Activated CD4-positive, alpha-beta T cell treated with anti-CD3 and anti-CD28 coated beads for 36 hours (primary cell): ENCODE data around the gene KIRREL1. TPM values are rescaled to one million over a fixed set of nuclear protein-coding genes. Genes with fewer than 3 reads are reported as not detected.

ENCODE experiments used
- ATAC-seq: fragments of 200-7000 bp; cut with Tn5 transposase; one replicate; pipeline ENCODE4 v1.10.0; 2021; ENCODE audit warnings: mild to moderate bottlenecking, moderate library complexity
- CTCF ChIA-PET: fragments of 350-600 bp; sonication (Branson Sonifier 250); formaldehyde crosslinking; loops from one replicate; lab custom pipeline; 2021; ENCODE audit warnings: antibody characterized with exemption; lab: Charles Lee
- POLR2A ChIA-PET: fragments of 350-600 bp; sonication (Branson Sonifier 250); formaldehyde crosslinking; loops from one replicate; lab custom pipeline; 2021; ENCODE audit warnings: antibody characterized with exemption, inconsistent platforms; lab: Charles Lee
- DNase-seq: peaks from one replicate; pipeline ENCODE4 v3.0.0-alpha.2; 2020
- H3K27ac Mint-ChIP-seq: one replicate; pipeline ENCODE4 v1.8.0; 2021; ENCODE audit warnings: mixed read lengths
- H3K27me3 Mint-ChIP-seq: one replicate; pipeline ENCODE4 v1.8.0; 2021; ENCODE audit warnings: mixed read lengths
- H3K36me3 Mint-ChIP-seq: one replicate; pipeline ENCODE4 v1.8.0; 2021; ENCODE audit warnings: low read depth, mixed read lengths
- H3K4me1 Mint-ChIP-seq: one replicate; pipeline ENCODE4 v1.8.0; 2021; ENCODE audit warnings: mixed read lengths
- H3K4me3 Mint-ChIP-seq: one replicate; pipeline ENCODE4 v1.8.0; 2021; ENCODE audit warnings: mild to moderate bottlenecking, moderate library complexity, mixed read lengths
- H3K9me3 Mint-ChIP-seq: one replicate; pipeline ENCODE4 v1.8.0; 2021; ENCODE audit warnings: low read depth, mixed read lengths
- intact Hi-C, 2 experiments: fragments of 100-400 bp; cut with DNase I in 1 of 2; cut with micrococcal nuclease in 1 of 2; formaldehyde crosslinking; loops; one replicate each; pipeline versions ENCODE4 v1.14.2 to v1.15.1; 2022 to 2024; cut with DNase I, micrococcal nuclease
- total RNA-seq, 2 experiments: library from RNA; stranded (reverse); gene quantifications; one replicate each; pipeline ENCODE4 v1.2.3, GENCODE V29; 2021

The KIRREL1 gene
- total RNA-seq, 2 experiments from 2014 or later: 0.21 to 0.25 TPM

DNA sequence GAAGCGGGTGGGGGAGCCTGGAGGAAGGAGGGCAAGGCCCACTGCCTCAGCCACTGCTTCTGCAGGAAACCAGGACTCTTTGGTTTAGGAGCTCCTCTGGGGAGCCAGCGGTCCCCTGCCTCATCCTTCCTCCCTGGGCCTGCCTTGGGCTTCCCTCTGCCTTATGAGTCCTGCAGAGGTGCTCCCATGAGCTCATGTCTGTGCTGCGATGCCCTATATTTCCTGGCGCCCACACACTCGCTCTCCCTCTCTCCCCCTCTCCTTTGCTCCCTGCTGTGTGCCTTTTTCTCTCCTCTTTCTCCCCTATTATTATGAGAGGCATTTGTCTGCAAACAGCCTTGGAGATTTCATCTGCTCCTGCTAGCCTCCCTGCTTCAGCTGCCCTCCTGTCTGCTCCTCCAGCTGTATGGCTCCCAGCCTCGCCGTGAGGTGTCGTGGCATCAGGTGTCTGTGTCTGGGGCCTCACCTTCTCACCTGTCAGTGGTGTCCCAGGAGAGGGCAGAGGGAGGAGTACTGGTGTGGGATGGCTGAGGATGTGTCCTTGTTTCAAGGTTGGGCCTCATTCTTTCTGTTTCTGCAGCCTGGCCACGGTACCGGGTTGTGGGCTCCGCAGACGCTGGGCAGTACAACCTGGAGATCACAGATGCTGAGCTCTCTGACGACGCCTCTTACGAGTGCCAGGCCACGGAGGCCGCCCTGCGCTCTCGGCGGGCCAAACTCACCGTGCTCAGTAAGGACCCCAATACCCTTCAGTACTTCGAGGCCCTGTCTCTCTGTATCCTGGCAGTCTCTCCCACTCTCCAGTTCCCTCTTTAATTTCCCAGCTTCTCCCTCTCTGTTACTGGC is 84.2 kb downstream of the KIRREL1 start:
- DNase-seq (no peak), ATAC-seq (no peak)
- Mint-ChIP-seq H3K4me1 (no peaks in the 10 kb centered on the region), H3K4me3 (no peak overlapping the region), H3K27ac (no peak overlapping the region), H3K27me3 (no peaks in the 10 kb centered on the region), H3K36me3 (no peaks in the 10 kb centered on the region), H3K9me3 (no peaks in the 10 kb centered on the region)
- intact Hi-C loops: no loop called here
- POLR2A ChIA-PET: no interaction called here
- CTCF ChIA-PET: no interaction called here

DNA sequence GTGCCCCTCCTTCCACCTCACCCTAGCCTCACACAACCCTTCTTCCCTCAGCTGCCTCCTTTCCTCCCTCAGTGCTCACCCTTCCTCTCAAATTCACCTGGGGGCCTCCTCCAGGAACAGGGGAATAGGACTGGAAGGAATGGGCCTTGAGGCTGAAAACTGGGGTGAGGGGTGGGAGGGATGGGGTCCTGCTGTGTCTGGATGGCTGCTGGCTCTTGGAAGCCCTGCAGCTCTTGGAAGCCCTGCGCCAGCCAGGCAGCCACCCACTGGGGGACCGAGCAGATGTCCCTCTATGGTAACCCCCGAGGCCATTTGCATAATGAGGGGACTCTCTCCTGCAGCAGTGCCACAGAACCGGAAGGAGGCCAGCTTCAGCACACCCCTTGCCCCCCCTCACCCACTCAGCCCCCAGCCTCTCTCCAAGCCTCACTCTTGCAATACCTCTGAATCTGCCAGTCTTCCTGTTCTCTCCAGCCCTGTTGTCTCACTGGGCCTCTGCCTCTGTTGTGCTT is 85.2 kb downstream of the KIRREL1 start:
- intact Hi-C loops: no loop called here
- POLR2A ChIA-PET: no interaction called here
- no peaks in the 10 kb centered on the region for H3K4me1 Mint-ChIP-seq
- CTCF ChIA-PET: no interaction called here
- ATAC-seq (no peak), DNase-seq (no peak)
- H3K4me3 Mint-ChIP-seq: no peak overlapping the region
- no peak overlapping the region for H3K27ac Mint-ChIP-seq
- no peaks in the 10 kb centered on the region for H3K9me3 Mint-ChIP-seq
- H3K27me3 Mint-ChIP-seq: no peaks in the 10 kb centered on the region
- no peaks in the 10 kb centered on the region for H3K36me3 Mint-ChIP-seq

DNA sequence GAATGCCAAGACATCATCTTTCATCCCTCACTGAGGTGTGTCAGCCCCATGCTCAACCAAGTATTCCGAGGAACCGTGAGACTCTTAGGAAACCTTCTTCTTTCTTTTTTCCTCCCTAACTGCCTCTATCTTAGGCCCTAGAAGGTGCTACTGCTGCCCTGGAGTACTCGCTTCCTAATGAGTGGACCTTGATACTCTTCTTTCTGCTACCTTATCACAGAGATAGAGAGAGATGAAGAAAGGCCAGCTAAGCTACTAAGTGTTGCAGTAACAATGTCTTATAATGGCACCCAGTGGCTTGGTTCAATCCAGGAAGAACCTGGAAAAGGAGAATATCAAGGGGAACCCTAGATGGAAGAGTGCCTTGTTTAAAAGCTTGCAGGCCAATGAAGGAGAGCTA is 86.6 kb downstream of the KIRREL1 start:
- H3K9me3 Mint-ChIP-seq: no peaks in the 10 kb centered on the region
- intact Hi-C loops: no loop called here
- CTCF ChIA-PET: interaction anchor here (1.0 kb wide), 1 partner anchor 88 kb away, joined by 3 read pairs; no protein-coding TSS in a partner anchor
- no peaks in the 10 kb centered on the region for H3K36me3 Mint-ChIP-seq
- DNase-seq (no peak), ATAC-seq (no peak)
- no peaks in the 10 kb centered on the region for H3K4me1 Mint-ChIP-seq
- H3K27me3 Mint-ChIP-seq: no peaks in the 10 kb centered on the region
- H3K4me3 Mint-ChIP-seq: no peak overlapping the region
- POLR2A ChIA-PET: no interaction called here
- H3K27ac Mint-ChIP-seq: no peak overlapping the region

DNA sequence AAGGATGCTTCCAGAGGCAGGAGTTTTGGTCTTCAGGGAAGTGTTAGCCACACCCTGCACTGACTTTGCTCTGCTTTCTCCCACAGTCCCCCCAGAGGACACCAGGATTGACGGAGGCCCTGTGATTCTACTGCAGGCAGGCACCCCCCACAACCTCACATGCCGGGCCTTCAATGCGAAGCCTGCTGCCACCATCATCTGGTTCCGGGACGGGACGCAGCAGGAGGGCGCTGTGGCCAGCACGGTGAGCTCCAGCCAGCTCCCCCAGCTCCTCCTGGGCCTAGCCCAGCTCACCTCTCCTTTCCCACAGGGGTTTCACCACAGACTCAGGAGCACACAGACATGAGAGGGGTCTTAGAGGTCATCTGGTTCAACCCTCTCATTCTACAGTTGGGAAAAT is 90.9 kb downstream of the KIRREL1 start:
- Mint-ChIP-seq H3K27me3 (no peaks in the 10 kb centered on the region), H3K9me3 (no peaks in the 10 kb centered on the region), H3K4me3 (no peak overlapping the region), H3K4me1 (no peaks in the 10 kb centered on the region), H3K36me3 (no peaks in the 10 kb centered on the region), H3K27ac (no peak overlapping the region)
- DNase-seq: no peak
- CTCF ChIA-PET: no interaction called here
- no peak for ATAC-seq
- intact Hi-C loops: no loop called here
- POLR2A ChIA-PET: no interaction called here

DNA sequence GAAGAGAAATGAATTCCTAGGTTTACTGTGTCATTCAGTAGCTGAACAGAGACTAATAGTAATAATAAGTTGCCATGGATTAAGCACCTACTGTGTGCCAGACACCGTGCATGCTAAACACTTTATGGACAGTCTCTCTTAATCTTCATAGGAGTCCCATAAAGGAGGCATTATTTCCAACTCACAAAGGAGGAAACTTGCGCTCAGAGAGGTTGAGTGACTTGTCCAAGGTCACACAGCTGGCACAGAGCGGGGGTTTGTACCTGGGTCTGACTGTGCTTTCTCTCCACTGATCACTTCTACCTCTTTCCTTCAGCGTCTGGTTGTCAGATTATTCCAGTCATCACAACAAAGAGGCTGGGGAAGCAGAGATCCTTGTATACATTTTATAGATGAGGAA is 91.3 kb downstream of the KIRREL1 start:
- Mint-ChIP-seq H3K27me3 (no peaks in the 10 kb centered on the region), H3K9me3 (no peaks in the 10 kb centered on the region), H3K36me3 (no peaks in the 10 kb centered on the region), H3K4me1 (no peaks in the 10 kb centered on the region), H3K27ac (no peak overlapping the region), H3K4me3 (no peak overlapping the region)
- CTCF ChIA-PET: no interaction called here
- intact Hi-C loops: no loop called here
- ATAC-seq: no peak
- POLR2A ChIA-PET: no interaction called here
- DNase-seq: no peak

DNA sequence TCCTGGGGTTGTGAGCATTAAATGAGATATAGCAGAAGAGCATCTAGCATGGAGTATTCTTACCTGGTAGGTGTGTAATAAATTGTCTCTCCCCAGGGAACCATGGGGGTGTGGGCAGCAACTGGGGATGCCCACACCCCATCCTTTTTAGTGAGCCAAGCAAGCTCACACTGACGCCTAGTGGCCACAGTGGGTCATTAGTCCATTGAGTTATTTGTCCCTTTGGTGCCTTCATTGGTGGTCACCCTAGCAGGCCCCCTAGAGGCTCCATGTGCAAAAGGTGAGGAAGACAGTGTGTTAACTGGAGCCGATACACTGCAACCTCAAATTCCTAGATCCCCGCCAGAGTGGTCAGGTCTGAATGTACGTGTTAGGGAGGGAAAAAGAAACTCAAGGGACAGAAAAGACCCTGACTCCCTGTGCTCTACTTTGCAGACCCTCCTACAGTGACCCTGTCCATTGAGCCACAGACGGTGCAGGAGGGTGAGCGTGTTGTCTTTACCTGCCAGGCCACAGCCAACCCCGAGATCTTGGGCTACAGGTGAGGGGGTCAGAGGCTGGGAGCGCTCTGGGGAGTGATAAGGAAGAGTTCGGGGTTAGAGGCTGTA is 94.0 kb downstream of the KIRREL1 start:
- ChIA-PET CTCF (interaction anchor here (0.6 kb wide), 2 partner anchors 95 to 1213 kb away, joined by 3 read pairs; no protein-coding TSS in a partner anchor), POLR2A (no interaction called here)
- Mint-ChIP-seq H3K4me3 (no peak overlapping the region), H3K36me3 (no peaks in the 10 kb centered on the region), H3K9me3 (no peaks in the 10 kb centered on the region), H3K4me1 (no peaks in the 10 kb centered on the region), H3K27me3 (no peaks in the 10 kb centered on the region), H3K27ac (no peak overlapping the region)
- intact Hi-C loops: loop anchor here in 1 of 2 experiments (1.0 kb wide), 2 partner anchors 95 to 124 kb away; no protein-coding TSS in a partner anchor
- DNase-seq (peak; percentile 55), ATAC-seq (peak; percentile 61)

DNA sequence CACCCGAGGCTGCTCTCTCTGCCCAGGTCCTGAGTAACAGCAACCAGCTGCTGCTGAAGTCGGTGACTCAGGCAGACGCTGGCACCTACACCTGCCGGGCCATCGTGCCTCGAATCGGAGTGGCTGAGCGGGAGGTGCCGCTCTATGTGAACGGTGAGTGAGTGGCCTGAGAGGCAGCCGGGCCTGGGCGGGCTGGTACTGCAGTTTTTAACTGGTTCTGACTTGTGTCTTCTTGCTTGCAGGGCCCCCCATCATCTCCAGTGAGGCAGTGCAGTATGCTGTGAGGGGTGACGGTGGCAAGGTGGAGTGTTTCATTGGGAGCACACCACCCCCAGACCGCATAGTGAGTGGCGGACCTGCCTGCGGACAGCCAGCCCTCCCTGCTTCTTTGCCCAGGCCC is 96.0 kb downstream of the KIRREL1 start:
- no peak for ATAC-seq
- H3K27me3 Mint-ChIP-seq: no peaks in the 10 kb centered on the region
- no peak overlapping the region for H3K4me3 Mint-ChIP-seq
- intact Hi-C loops: no loop called here
- H3K36me3 Mint-ChIP-seq: no peaks in the 10 kb centered on the region
- ChIA-PET CTCF (interaction anchor here (0.5 kb wide), 1 partner anchor 13 kb away, joined by 3 read pairs; no protein-coding TSS in a partner anchor), POLR2A (no interaction called here)
- no peak overlapping the region for H3K27ac Mint-ChIP-seq
- H3K4me1 Mint-ChIP-seq: no peaks in the 10 kb centered on the region
- no peaks in the 10 kb centered on the region for H3K9me3 Mint-ChIP-seq
- no peak for DNase-seq

DNA sequence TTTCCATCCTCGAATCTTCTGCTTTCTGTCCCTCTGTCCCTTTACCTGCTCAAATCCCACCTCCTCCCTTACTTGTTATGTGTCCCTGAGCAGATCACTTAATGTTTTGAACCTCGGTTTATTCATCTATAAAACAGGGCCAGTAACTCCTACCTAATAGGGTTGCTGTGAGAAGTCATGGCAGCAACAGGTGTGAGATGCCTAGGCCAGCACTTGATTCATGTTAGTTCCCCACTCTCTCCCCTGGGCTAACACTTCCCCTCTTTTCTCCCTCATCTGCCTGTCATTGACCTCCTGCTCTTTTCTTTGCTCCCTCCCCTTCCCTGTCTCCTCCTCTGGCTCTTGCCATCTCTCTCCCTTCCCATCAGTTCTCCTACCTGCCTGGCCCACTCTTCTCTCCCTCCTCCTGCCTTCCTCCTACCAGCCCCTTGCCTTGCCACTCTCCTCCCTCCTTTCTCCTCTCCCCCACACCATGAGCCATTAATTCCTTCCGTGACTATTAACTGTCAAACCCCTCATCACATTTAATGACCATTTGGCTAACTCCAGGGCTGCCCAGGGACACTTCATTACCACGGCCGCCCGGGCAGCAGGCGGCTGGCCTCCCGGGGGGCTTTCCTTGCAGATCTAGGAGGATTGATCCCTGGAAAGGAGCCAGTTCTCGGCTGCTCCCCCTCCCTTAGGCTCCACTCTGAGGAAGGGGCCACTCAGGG is 96.6 kb downstream of the KIRREL1 start:
- DNase-seq: no peak
- no peak for ATAC-seq
- H3K27me3 Mint-ChIP-seq: no peaks in the 10 kb centered on the region
- H3K36me3 Mint-ChIP-seq: no peaks in the 10 kb centered on the region
- ChIA-PET CTCF (no interaction called here), POLR2A (no interaction called here)
- H3K4me3 Mint-ChIP-seq: no peak overlapping the region
- H3K4me1 Mint-ChIP-seq: no peaks in the 10 kb centered on the region
- no peak overlapping the region for H3K27ac Mint-ChIP-seq
- no peaks in the 10 kb centered on the region for H3K9me3 Mint-ChIP-seq
- intact Hi-C loops: no loop called here

DNA sequence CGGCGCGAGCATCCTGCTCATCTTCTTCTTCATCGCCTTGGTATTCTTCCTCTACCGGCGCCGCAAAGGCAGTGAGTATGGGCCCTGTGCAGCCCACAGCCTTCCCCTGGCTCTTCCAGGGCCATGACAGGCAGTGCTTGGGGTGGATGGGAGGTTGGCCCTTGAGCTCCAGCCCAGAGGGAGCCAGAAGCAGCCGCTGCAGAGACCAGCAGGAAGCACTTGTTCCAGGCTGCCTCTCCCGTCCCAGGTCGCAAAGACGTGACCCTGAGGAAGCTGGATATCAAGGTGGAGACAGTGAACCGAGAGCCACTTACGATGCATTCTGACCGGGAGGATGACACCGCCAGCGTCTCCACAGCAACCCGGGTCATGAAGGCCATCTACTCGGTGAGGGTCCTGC is 99.9 kb downstream of the KIRREL1 start:
- CTCF ChIA-PET: interaction anchor here (1.2 to 8.0 kb wide), 2 partner anchors 27 to 130 kb away, joined by 7 to 112 read pairs; no protein-coding TSS in a partner anchor
- intact Hi-C loops: no loop called here
- DNase-seq (no peak), ATAC-seq (no peak)
- no peaks in the 10 kb centered on the region for H3K27me3 Mint-ChIP-seq
- H3K4me1 Mint-ChIP-seq: no peaks in the 10 kb centered on the region
- H3K9me3 Mint-ChIP-seq: no peaks in the 10 kb centered on the region
- POLR2A ChIA-PET: no interaction called here
- H3K27ac Mint-ChIP-seq: no peak overlapping the region
- no peaks in the 10 kb centered on the region for H3K36me3 Mint-ChIP-seq
- no peak overlapping the region for H3K4me3 Mint-ChIP-seq

DNA sequence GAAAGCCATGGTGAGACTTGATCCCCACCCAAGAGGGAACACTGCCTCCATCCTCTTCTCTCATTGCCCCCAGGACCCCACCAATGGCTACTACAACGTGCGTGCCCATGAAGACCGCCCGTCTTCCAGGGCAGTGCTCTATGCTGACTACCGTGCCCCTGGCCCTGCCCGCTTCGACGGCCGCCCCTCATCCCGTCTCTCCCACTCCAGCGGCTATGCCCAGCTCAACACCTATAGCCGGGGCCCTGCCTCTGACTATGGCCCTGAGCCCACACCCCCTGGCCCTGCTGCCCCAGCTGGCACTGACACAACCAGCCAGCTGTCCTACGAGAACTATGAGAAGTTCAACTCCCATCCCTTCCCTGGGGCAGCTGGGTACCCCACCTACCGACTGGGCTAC is 101.1 kb downstream of the KIRREL1 start:
- intact Hi-C loops: no loop called here
- no peaks in the 10 kb centered on the region for H3K27me3 Mint-ChIP-seq
- no peak for DNase-seq
- H3K27ac Mint-ChIP-seq: no peak overlapping the region
- ChIA-PET POLR2A (no interaction called here), CTCF (interaction anchor here (0.5 to 8.0 kb wide), 4 partner anchors 26 to 1068 kb away, joined by 3 to 112 read pairs (median 3); no protein-coding TSS in a partner anchor)
- no peaks in the 10 kb centered on the region for H3K36me3 Mint-ChIP-seq
- no peaks in the 10 kb centered on the region for H3K4me1 Mint-ChIP-seq
- H3K9me3 Mint-ChIP-seq: no peaks in the 10 kb centered on the region
- no peak overlapping the region for H3K4me3 Mint-ChIP-seq
- no peak for ATAC-seq

DNA sequence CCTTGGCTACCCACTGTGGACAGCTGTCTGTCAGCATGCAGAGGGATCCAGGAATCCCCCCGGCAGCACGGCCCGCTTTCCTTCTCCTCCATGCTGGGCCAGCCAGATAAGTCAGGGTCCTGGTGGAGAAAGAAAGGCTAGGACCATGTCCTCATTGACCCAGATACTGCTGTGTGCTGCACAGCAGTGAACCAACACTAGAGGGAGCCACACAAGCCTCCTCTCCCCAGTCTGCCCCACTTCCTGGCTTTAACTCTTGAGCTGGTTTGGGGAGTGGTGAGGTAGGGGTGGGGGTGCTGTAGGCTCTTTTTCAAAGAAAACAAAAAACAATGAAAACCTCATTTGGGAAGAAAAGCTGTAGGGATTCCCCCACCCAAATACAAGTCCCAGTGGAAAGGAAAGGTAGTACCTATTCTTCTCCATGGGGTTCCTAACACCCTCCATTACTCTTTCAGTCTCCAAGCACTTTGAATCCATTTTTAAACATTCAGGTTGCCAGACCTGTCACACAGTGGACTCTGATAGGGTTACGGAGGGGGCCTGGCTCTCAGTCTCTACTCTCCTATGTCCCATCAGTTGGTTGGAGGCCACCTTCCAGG is 102.4 kb downstream of the KIRREL1 start:
- peak; percentile 88 for ATAC-seq
- H3K27ac Mint-ChIP-seq: no peak overlapping the region
- H3K9me3 Mint-ChIP-seq: no peaks in the 10 kb centered on the region

More for the DNA sequence above, 102.4 kb downstream of the KIRREL1 start:
- Mint-ChIP-seq H3K36me3 (no peaks in the 10 kb centered on the region), H3K4me3 (no peak overlapping the region), H3K27me3 (no peaks in the 10 kb centered on the region), H3K4me1 (no peaks in the 10 kb centered on the region)
- ChIA-PET CTCF (interaction anchor here (0.6 to 8.0 kb wide), 10 partner anchors 9 to 515 kb away, joined by 3 to 112 read pairs (median 3); a partner anchor contains a TSS), POLR2A (no interaction called here)
- DNase-seq: peak; percentile 63
- intact Hi-C loops: loop anchor here in 1 of 2 experiments (1.0 kb wide), 1 partner anchor 29 kb away; no protein-coding TSS in a partner anchor
